PFSK-1 (cell line): Measurements from ENCODE around the gene PPM1H.

Source experiments
- FOXP2 ChIP-seq: optimal IDR thresholded peaks from 2 replicates; pipeline ENCODE3; 2011; ENCODE audit warnings: borderline replicate concordance, control low read depth, inconsistent platforms; ENCODE audit not compliant: insufficient read depth; ENCODE audit errors: extremely low read length, extremely low read depth
- TF ChIP-seq, protein P1 (sequence below), 2 experiments: IDR thresholded peaks; 2 replicates each; pipeline versions ENCODE4 v1.6.1 to v1.8.0; 2011 to 2012; ENCODE audit warnings: low read depth in 2 of 2, low read length in 2 of 2, control low read depth in 1 of 2, inconsistent platforms in 1 of 2, mild to moderate bottlenecking in 1 of 2, moderate library complexity in 1 of 2; ENCODE audit not compliant: insufficient read depth in 1 of 2

GRCh38 chr12:62716866-62717525 is 218.0 kb downstream of the PPM1H start:
- no peak for TF ChIP-seq FOXP2
- TF ChIP-seq, protein P1, sequence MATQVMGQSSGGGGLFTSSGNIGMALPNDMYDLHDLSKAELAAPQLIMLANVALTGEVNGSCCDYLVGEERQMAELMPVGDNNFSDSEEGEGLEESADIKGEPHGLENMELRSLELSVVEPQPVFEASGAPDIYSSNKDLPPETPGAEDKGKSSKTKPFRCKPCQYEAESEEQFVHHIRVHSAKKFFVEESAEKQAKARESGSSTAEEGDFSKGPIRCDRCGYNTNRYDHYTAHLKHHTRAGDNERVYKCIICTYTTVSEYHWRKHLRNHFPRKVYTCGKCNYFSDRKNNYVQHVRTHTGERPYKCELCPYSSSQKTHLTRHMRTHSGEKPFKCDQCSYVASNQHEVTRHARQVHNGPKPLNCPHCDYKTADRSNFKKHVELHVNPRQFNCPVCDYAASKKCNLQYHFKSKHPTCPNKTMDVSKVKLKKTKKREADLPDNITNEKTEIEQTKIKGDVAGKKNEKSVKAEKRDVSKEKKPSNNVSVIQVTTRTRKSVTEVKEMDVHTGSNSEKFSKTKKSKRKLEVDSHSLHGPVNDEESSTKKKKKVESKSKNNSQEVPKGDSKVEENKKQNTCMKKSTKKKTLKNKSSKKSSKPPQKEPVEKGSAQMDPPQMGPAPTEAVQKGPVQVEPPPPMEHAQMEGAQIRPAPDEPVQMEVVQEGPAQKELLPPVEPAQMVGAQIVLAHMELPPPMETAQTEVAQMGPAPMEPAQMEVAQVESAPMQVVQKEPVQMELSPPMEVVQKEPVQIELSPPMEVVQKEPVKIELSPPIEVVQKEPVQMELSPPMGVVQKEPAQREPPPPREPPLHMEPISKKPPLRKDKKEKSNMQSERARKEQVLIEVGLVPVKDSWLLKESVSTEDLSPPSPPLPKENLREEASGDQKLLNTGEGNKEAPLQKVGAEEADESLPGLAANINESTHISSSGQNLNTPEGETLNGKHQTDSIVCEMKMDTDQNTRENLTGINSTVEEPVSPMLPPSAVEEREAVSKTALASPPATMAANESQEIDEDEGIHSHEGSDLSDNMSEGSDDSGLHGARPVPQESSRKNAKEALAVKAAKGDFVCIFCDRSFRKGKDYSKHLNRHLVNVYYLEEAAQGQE (IDR thresholded peaks at IDR 0.05; ENCODE audit: insufficient read depth in 1 of 2, low read depth in 2 of 2, low read length in 2 of 2) = no peak
